HG03565 (cell line): ENCODE results near the gene CUL4B.
"Not testable (repeated sequence)": the region's sequence is repeated elsewhere in the genome, so short reads cannot be mapped to it uniquely, and the experiment has no call there.

ENCODE experiments used
- ATAC-seq: cut with Tn5 transposase; IDR thresholded peaks from one replicate; pipeline ENCODE4 v1.9.1; 2021; ENCODE audit warnings: mild to moderate bottlenecking, moderate library complexity; ENCODE audit not compliant: unreplicated experiment

The CUL4B gene

GRCh38 chrX:120534413-120535205, 26.2 kb downstream of the CUL4B start:
- no peak for ATAC-seq

- no peak for ATAC-seq
Observed at GRCh38 chrX:120522820-120523219, 37.9 kb downstream of the CUL4B start.

GRCh38 chrX:120517936-120518335, 42.8 kb downstream of the CUL4B start:
- ATAC-seq, result no peak

DNA sequence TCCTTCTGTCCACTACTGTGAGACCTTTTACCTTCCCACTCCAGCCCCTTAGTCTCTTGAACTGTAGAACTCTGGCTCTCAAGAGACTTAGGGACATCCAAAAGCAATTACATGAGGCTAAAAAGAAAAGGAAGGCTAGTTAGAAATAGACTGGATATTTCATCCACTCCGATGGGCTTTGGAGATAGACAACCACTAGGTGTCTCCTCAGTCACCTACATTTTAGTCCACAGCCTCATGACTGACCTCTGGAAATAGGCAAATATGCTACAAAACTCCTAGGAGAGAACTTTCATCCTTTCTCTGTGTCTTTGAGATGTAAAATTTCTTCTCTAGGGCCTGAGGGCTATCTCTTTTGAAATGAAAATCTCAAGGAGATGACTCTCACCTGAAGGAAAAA, 46.5 kb downstream of the CUL4B start:
- no peak for ATAC-seq

DNA sequence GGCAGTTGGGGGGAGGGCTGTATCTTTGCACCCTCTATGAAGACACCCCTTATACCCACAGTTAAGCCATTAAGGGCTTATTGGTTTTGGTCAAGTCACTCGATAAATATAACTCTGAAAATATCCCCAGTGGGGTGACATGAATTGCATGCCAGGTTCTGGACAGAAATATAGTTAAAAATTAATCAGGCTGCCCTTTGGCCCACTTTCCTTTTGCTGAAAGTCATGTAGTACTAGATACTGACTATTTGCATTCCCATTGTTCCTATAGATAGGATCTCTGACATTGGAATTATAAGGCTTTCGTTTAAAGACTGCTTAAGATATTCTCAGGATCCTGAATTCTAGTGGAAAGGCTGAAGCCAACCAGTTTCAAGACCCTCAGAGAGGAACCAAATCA, 48.1 kb downstream of the CUL4B start:
- no peak for ATAC-seq

DNA sequence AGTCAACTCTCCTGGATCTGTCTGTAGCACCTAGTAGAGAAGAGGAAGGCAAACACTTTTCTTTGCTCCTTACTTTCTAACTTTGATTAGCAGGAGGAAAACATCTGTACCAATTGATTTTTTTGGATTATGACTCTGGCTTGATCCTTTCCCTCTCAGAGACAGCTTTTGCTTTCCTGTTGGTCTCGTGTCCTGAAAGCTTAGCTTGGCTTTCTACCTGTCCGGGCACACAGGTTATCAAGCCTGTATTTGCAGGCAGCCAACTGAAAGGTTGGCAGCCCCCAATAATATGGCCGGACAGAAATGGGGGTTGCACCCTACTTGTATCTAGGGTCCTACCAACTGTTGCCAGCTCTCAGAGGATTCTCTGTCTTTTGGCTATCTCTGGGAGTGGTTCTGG, 48.5 kb downstream of the CUL4B start:
- ATAC-seq, result no peak

DNA sequence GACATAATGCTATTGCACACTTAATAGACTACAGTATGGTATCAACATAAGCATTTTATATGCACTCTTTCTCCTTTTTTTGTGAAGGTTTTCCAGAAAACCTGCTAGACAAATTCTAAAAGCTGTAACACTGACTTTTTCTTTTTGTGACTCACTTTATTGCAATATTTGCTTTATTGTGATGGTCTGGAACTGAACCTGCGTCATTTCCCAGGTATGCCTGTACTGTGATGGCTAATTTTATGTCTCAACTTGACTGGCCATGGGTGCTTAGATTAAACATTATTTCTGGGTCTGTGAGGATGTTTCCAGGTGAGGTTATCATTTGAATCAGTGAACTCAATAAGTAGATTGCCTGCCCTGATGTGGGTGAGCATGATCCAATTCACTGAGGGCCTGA, 56.2 kb downstream of the CUL4B start:
- ATAC-seq, result no peak

DNA sequence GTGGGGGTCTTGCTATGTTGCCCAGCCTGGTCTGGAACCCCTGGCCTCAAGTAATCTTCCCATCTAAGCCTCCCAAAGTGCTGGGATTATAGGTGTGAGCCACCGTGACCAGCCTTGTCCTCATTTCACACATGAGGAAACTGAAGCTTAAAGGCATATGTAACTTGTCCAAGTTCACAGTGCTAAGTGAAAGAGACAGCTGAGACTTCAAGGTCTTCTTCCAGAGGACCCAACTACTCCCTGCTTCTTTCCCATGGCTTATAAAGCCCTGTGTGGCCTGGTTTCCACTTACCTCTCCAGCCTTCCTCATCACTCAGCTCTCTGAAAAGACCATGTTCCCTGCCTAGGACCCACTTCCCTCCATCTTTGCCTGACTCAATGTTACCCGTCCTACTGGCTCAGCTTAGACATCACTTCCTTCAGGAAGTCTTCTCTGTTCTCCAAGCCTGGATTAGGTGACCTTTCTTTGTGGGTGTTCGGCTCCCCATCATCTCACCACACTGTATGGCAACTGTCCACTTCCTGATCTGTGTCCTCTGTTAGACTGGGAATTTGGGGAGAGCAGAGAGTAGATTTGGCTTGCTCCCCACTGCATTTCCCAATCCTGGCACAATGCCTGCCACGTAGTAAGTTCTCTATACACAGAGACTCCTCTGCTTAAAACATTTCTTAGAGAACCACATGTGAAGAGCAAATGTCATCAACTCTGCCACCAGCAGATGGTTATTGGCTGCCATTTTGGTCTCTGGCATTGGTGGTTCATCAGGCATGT, 61.3 kb downstream of the CUL4B start:
- no peak for ATAC-seq

DNA sequence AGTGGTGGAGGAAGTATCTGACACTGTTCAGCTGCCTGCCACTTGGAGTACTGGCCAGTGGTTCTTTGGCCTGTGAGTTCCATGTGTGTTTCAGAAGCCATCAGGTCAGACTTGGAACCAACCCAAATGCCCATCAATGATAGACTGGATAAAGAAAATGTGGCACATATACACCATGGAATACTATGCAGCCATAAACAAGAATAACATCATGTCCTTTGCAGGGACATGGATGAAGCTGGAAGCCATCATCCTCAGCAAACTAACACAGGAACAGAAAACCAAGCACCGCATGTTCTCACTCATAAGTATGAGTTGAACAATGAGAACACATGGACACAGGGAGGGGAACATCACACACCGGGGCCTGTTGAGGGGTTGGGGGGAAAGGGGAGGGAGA, 70.6 kb downstream of the CUL4B start:
- ATAC-seq, result not testable (repeated sequence)

DNA sequence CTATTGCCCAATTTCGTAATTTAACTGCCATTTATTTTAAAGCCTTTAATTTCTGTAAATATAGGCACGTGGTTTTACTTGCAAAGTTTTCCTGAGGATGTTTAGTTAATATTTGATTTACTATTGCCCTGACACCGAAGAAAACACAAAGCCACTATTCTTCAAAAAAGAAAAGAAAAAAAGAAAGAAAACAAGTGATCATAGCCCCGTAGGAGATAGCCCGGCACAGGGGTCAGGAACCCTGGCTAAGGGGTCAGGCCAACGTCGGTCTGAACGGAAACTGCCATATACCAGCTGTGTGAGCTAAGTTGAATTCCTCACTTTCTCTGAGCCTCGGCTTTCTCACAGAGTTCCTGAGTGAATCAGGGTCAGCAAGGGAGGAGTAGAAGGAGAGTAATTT, 74.0 kb downstream of the CUL4B start:
- ATAC-seq, result no peak

DNA sequence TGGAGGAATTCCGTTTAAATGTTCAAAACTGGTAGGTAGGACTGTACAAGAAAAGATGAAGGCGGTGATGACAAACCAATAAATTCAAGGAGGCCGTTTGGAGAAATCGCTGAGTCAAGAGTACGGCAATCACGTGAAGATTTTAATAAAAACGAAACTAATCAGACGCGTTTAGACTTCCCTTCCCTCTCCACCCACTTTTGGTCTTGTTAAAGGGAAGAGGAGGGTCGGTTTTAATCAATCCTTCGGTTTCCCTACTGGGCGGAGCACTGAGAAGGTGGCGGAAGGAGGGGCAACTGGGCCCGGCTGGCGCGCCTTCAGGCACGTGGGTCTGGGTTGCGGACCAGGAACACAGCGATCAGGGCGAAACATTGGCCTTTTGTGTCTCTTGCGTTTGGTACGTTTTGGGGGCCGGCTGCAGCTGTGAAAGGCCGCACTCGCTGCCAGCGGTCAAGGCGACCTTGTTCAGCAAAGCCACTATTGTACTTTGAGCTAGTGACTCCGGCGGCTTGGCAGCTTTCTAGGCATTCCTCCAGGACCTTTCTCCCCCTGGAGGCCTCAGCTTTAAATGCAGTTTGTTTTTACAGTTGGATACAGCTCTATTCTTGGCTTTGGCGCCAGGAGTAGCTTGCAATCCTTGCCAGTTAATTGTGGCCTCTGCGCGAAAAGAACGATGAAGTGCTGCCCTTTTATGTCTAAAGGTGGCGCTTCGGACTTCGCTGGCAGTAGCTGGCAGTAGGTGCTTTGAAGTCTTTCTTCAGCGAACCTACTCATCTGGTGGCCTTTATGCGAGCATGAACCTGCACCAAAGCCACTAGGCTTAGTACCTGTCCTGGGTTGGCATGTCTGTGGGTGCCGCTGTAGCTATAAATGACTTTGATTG, 74.9 kb downstream of the CUL4B start:
- ATAC-seq, result peak; percentile 55

DNA sequence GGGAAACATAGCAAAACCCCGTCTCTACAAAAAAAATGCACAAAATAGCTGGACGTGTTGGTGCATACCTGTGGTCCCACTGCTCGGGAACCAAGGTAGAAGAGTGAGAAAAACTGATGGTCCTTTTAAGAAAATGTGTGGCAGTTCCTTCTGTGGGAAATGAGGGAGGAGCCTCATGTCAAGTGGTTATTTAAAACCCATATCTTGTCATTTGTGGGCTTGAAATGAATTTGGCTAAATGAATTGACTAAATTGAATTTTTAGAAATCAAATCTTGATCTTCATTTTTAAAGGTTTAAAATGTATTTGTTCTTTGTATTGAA, 75.5 kb downstream of the CUL4B start:
- ATAC-seq, result no peak

DNA sequence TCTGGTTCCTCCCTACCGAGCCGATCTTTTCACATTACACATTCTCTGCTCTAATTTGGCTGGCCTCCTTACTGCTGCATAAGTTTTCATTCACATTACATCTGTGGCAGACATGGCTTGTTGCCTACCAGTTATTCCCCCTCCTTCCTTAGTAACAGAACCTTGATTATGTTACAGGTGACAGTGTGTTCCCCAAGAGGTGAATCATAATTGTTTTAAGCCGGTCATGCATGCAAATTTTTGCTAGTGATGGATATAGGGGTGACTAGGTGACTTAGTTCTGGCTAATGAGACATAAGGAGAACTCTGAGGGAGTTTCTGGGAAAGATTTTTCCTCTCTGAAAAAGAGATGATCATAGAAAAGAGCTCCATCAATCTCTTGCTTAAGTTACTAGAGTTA, 83.3 kb downstream of the CUL4B start:
- no peak for ATAC-seq

DNA sequence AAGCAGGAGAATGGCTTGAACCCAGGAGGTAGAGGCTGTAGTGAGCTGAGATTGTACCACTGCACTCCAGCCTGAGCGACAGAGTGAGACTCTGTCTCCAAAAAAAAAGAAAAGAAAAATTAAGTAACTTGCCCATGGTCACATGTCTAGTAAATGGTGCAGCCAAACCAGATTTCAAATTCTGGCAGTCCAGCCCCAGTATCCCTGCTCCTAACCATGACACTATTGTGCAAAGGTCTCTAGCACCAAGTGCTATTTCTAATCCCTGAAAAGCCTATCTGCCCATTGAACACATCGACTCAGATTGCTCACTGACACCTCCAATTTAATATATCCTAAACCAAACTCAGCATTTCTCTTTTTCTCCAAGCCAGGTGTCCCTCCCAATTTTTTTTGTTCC, 84.0 kb downstream of the CUL4B start:
- ATAC-seq, result no peak

GRCh38 chrX:120475447-120475846, 85.3 kb downstream of the CUL4B start:
- not testable (repeated sequence) for ATAC-seq
